K562 (cell line): Measurements from ENCODE around the gene CLTA. TPM values are rescaled to one million over a fixed set of nuclear protein-coding genes. Genes with fewer than 3 reads are reported as not detected.

Experiments
- ATAC-seq: fragments of 200-7000 bp; cut with Tn5 transposase; 3 replicates; pipeline ENCODE4 v1.9.1; 2020; ENCODE audit warnings: moderate library complexity
- BruUV-seq: library from RNA; stranded (reverse); fragments of 400-500 nt; replicated peaks from 2 replicates; lab custom pipeline; 2021; lab: Mats Ljungman, UMichigan
- CTCF ChIA-PET: fragments of 300-600 bp; formaldehyde crosslinking; extraction: SDS; loops from one replicate; lab custom pipeline; 2021; ENCODE audit warnings: low intra/inter-chr PET ratio; lab: Yijun Ruan, JAX
- POLR2A ChIA-PET: fragments of 300-600, 350-650 bp; sonication (Branson Sonifier 250); formaldehyde crosslinking; extraction: SDS; loops from one replicate; lab custom pipeline; 2021; ENCODE audit warnings: antibody characterized with exemption, inconsistent platforms; lab: Yijun Ruan, JAX
- DNase-seq, 4 experiments: peaks; one replicate each; pipeline versions ENCODE4 v3.0.0 to v3.0.0-alpha.2; 2011 to 2018; ENCODE audit warnings: low spot score in 3 of 4, mixed read lengths in 3 of 4; ENCODE audit errors: extremely low read depth in 1 of 4
- FAIRE-seq: peaks from 2 replicates; lab custom pipeline; 2011; peaks lifted over from hg19 to GRCh38; lab: Jason Lieb, UNC
- H2AFZ ChIP-seq: 2 replicates; pipeline ENCODE4 v1.6.0; 2011; ENCODE audit warnings: low read depth, low read length, control low read depth, inconsistent platforms
- H3K27ac ChIP-seq: fragments of 200-600 bp; 3 replicates; pipeline ENCODE4 v1.8.0; 2011; ENCODE audit warnings: low read depth, mild to moderate bottlenecking, control low read depth, inconsistent platforms, low read length, moderate library complexity, mixed read lengths; ENCODE audit errors: extremely low read depth
- H3K27me3 ChIP-seq, 2 experiments: fragments of 300-600 bp in 1 of 2; 2 replicates in 1 of 2; 3 replicates in 1 of 2; pipeline versions ENCODE4 v1.6.0 to v1.8.0; 2011; ENCODE audit warnings: inconsistent platforms in 2 of 2, low read length in 2 of 2, mild to moderate bottlenecking in 1 of 2, mixed read lengths in 1 of 2, moderate library complexity in 1 of 2; ENCODE audit not compliant: control insufficient read depth in 2 of 2, insufficient read depth in 2 of 2
- H3K36me3 ChIP-seq: fragments of 300-600 bp; 3 replicates; pipeline ENCODE4 v1.8.0; 2011; ENCODE audit warnings: mild to moderate bottlenecking, low read length, inconsistent platforms; ENCODE audit not compliant: control insufficient read depth, insufficient read depth
- H3K4me1 ChIP-seq, 2 experiments: fragments of 200-600 bp in 1 of 2; replicated peaks in 1 of 2; 2 replicates in 1 of 2; 3 replicates in 1 of 2; pipeline versions ENCODE4 v1.5.1 to v1.8.0; 2011; ENCODE audit warnings: inconsistent platforms in 2 of 2, low read length in 2 of 2, mild to moderate bottlenecking in 1 of 2, mixed read lengths in 1 of 2, moderate library complexity in 1 of 2; ENCODE audit not compliant: control insufficient read depth in 2 of 2, insufficient read depth in 2 of 2
- H3K4me2 ChIP-seq: 2 replicates; pipeline ENCODE4 v1.6.1; 2011; ENCODE audit warnings: low read length, control low read depth, inconsistent platforms, mixed read lengths; ENCODE audit not compliant: insufficient read depth
- H3K4me3 ChIP-seq: fragments of 200-600 bp; sonication (generic), shearing (Covaris generic); 2 replicates; pipeline ENCODE4 v1.5.1; 2016; ENCODE audit warnings: control low read depth, inconsistent platforms
- H3K79me2 ChIP-seq: fragments of 200-600 bp; 3 replicates; pipeline ENCODE4 v1.8.0; 2011; ENCODE audit warnings: low read length, inconsistent platforms; ENCODE audit not compliant: control insufficient read depth, insufficient read depth
- H3K9ac ChIP-seq, 2 experiments: 2 replicates each; pipeline versions ENCODE4 v1.6.0 to v1.6.1; 2011; ENCODE audit warnings: low read depth in 2 of 2, low read length in 2 of 2, control low read depth in 1 of 2, inconsistent platforms in 1 of 2, mild to moderate bottlenecking in 1 of 2, mixed read lengths in 1 of 2; ENCODE audit not compliant: insufficient read depth in 1 of 2
- H3K9me1 ChIP-seq: one replicate; pipeline ENCODE4 v1.6.0; 2011; ENCODE audit warnings: inconsistent platforms, mild to moderate bottlenecking, low read length, moderate library complexity; ENCODE audit not compliant: control insufficient read depth, insufficient read depth
- H3K9me3 ChIP-seq: replicated peaks from 2 replicates; pipeline ENCODE4 v1.5.1; 2011; ENCODE audit warnings: low read depth, low read length, inconsistent platforms; ENCODE audit not compliant: control insufficient read depth, insufficient read depth
- H4K20me1 ChIP-seq: replicated peaks from 2 replicates; pipeline ENCODE4 v1.6.1; 2011; ENCODE audit warnings: low read length, inconsistent platforms, mixed read lengths; ENCODE audit not compliant: control insufficient read depth, insufficient read depth
- ARID2 ChIP-seq: fragments of 450-650 bp; IDR thresholded peaks from 2 replicates; pipeline ENCODE4 v1.6.1; 2017; ENCODE audit warnings: antibody characterized with exemption, mild to moderate bottlenecking
- HCFC1 ChIP-seq: IDR thresholded peaks from 2 replicates; pipeline ENCODE4 v1.6.1; 2012; ENCODE audit warnings: low read depth, low read length, improper control_type of control experiment
- KDM4B ChIP-seq, 2 experiments: fragments of 450-650 bp in 1 of 2; sonication (generic) in 1 of 2; IDR thresholded peaks; 2 replicates each; pipeline ENCODE4 v1.6.1; 2016 to 2017; ENCODE audit warnings: borderline replicate concordance in 2 of 2, antibody characterized with exemption in 1 of 2, low read depth in 1 of 2, mild to moderate bottlenecking in 1 of 2
- PHF8 ChIP-seq: fragments of 200-600 bp; sonication (generic); IDR thresholded peaks from 2 replicates; pipeline ENCODE4 v1.6.1; 2012; ENCODE audit warnings: mixed run types, mild to moderate bottlenecking, inconsistent platforms, low read length, moderate library complexity, borderline replicate concordance
- RBM34 ChIP-seq: fragments of 200-400 bp; formaldehyde crosslinking; IDR thresholded peaks from 2 replicates; pipeline ENCODE4 v1.6.1; 2018; ENCODE audit warnings: low read length, borderline replicate concordance; ENCODE audit not compliant: insufficient read depth
- SRSF3 ChIP-seq: fragments of 200-400 bp; formaldehyde crosslinking; IDR thresholded peaks from 2 replicates; pipeline ENCODE4 v1.6.1; 2016; ENCODE audit warnings: mild to moderate bottlenecking, low read length, moderate library complexity; ENCODE audit not compliant: insufficient read depth
- STAT5A ChIP-seq: IDR thresholded peaks from 2 replicates; pipeline ENCODE4 v1.6.1; 2012; ENCODE audit warnings: low read length, inconsistent platforms, borderline replicate concordance
- SUPT5H ChIP-seq: fragments of 450-650 bp; IDR thresholded peaks from 2 replicates; pipeline ENCODE4 v1.6.1; 2016
- ZBTB7A ChIP-seq: IDR thresholded peaks from 2 replicates; pipeline ENCODE4 v1.6.1; 2011; ENCODE audit warnings: low read depth, mild to moderate bottlenecking, low read length, moderate library complexity, borderline replicate concordance; ENCODE audit not compliant: control insufficient read depth
- ZNF583 ChIP-seq: fragments of 250-450 bp; sonication (Bioruptor Pico); IDR thresholded peaks from 2 replicates; pipeline ENCODE4 v1.4.0; 2020
- ZNF589 ChIP-seq: fragments of 200-800 bp; sonication (Bioruptor generic); IDR thresholded peaks from 2 replicates; pipeline ENCODE4 v1.6.1; 2016; ENCODE audit warnings: low read depth, missing genetic modification characterization, missing compliant biosample characterization
- ZNF696 ChIP-seq: fragments of 250-450 bp; sonication (Bioruptor Pico); conservative IDR thresholded peaks from 2 replicates; pipeline ENCODE4 v1.4.0; 2020; ENCODE audit warnings: mild to moderate bottlenecking, moderate library complexity
- WGBS: fragments of 100-300 bp; shearing (Covaris generic); methylation state at CpG from one replicate; pipeline ENCODE4 v1.1.6; 2016; ENCODE audit warnings: low coverage, mixed read lengths; ENCODE audit not compliant: insufficient coverage; ENCODE audit errors: missing lambda C conversion rate; 5-methylcytosine and 5-hydroxymethylcytosine counted together
- in situ Hi-C: fragments of 300-500 bp; cut with MboI; formaldehyde crosslinking; loops from 4 replicates; pipeline ENCODE4 v1.15.0; 2018; ENCODE audit warnings: inconsistent platforms, mixed read lengths
- intact Hi-C: fragments of 100-400 bp; cut with micrococcal nuclease; formaldehyde crosslinking; loops from 2 replicates; pipeline ENCODE4 v1.14.2; 2022
- polyA plus RNA-seq, 8 experiments: library from polyadenylated mRNA; depleted of rRNA in 4 of 8; stranded (reverse) in 5 of 8; unstranded in 3 of 8; fragments of >200 nt; fragmentation: Nextera tagmentation in 2 of 8; fragmentation: Illumina TruSeq in 1 of 8; extraction: Ambion mirVana in 2 of 8; extraction: Trizol in 1 of 8; gene quantifications; 2 replicates each; pipeline versions ENCODE4 v1.2.1 to v1.2.3, GENCODE V29; 2011 to 2014; ENCODE audit warnings: inconsistent platforms in 1 of 8, missing spikeins in 1 of 8
- total RNA-seq, 7 experiments: library from RNA; depleted of rRNA in 6 of 7; stranded (reverse); fragments of >200 nt in 6 of 7; fragmentation: Illumina TruSeq in 2 of 7; extraction: Trizol in 2 of 7; gene quantifications; 2 replicates each; pipeline versions ENCODE4 v1.2.1 to v1.2.3, GENCODE V29; 2011 to 2021; ENCODE audit warnings: low replicate concordance in 1 of 7
- TF ChIP-seq, protein P1 (sequence below): fragments of 250-450 bp; sonication (Bioruptor Pico); IDR thresholded peaks from 2 replicates; pipeline ENCODE4 v1.4.0; 2020; ENCODE audit warnings: mild to moderate bottlenecking, moderate library complexity
- TF ChIP-seq, protein P2 (sequence below): fragments of 450-650 bp; IDR thresholded peaks from 2 replicates; pipeline ENCODE4 v1.6.1; 2018; ENCODE audit not compliant: partially characterized antibody

Gene CLTA
- total and polyA plus RNA-seq, 9 of the 15 experiments (the other 6 are each of a cell fraction or from before 2014, with no cell fraction given) = 37.8 to 219 (median 144) TPM

DNA sequence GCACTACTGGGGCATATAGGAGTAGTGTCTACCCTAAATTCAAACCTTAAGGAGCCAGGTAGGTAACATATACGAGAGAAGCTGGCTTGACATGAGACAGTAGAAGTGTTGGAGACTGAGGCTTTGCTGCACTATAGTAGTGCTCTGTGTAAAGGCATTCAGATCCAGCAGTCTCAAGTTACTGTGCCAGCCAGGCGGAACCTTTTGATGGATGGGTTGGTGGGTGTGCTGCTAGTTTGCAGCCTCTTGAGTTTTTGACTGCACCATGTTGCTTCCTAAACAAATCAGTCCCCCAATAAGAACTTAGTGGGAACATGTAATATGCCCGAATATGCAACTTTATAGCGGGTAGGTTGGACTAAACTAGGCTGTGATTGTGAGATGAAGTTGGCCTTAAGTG, 1.5 kb downstream of the CLTA start:
- Histone ChIP-seq H3K4me2 (peak overlapping the region; percentile 87), H2AFZ (no peak overlapping the region), H3K79me2 (peaks cover 52% of the 10 kb centered on the region), H3K9me1 (no peaks in the 10 kb centered on the region), H3K27me3 (no peaks in the 10 kb centered on the region), H3K36me3 (peaks cover 33% of the 10 kb centered on the region; the same call in 2 of the 3 replicates), H3K27ac (no peak overlapping the region), H3K9me3 (no peaks in the 10 kb centered on the region), H3K4me1 (peaks cover 3 to 12% of the 10 kb centered on the region in 2 experiments; a peak in 4 of 5 replicates), H3K4me3 (peak overlapping the region; percentile 97), H4K20me1 (peaks cover 28% of the 10 kb centered on the region), H3K9ac (peak overlapping the region in 1 of 2 experiments; percentile 96; a peak in 3 of 4 replicates)
- intact Hi-C loops (no loop called here), in situ Hi-C loops (no loop called here)
- TF ChIP-seq SRSF3 (no peak), ZNF696 (no peak), RBM34 (no peak), ZBTB7A (no peak), KDM4B (IDR thresholded peaks at IDR 0.05; ENCODE audit: borderline replicate concordance in 2 of 2, low read depth in 1 of 2) (no peak), HCFC1 (no peak), PHF8 (no peak), ZNF583 (CRISPR knock-in tag) (no peak), ARID2 (no peak), STAT5A (no peak), SUPT5H (no peak), ZNF589 (CRISPR knock-in tag) (no peak)
- TF ChIP-seq, protein P1, sequence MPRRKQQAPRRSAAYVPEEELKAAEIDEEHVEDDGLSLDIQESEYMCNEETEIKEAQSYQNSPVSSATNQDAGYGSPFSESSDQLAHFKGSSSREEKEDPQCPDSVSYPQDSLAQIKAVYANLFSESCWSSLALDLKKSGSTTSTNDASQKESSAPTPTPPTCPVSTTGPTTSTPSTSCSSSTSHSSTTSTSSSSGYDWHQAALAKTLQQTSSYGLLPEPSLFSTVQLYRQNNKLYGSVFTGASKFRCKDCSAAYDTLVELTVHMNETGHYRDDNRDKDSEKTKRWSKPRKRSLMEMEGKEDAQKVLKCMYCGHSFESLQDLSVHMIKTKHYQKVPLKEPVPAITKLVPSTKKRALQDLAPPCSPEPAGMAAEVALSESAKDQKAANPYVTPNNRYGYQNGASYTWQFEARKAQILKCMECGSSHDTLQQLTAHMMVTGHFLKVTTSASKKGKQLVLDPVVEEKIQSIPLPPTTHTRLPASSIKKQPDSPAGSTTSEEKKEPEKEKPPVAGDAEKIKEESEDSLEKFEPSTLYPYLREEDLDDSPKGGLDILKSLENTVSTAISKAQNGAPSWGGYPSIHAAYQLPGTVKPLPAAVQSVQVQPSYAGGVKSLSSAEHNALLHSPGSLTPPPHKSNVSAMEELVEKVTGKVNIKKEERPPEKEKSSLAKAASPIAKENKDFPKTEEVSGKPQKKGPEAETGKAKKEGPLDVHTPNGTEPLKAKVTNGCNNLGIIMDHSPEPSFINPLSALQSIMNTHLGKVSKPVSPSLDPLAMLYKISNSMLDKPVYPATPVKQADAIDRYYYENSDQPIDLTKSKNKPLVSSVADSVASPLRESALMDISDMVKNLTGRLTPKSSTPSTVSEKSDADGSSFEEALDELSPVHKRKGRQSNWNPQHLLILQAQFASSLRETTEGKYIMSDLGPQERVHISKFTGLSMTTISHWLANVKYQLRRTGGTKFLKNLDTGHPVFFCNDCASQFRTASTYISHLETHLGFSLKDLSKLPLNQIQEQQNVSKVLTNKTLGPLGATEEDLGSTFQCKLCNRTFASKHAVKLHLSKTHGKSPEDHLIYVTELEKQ (CRISPR knock-in tag) = no peak
- TF ChIP-seq, protein P2, sequence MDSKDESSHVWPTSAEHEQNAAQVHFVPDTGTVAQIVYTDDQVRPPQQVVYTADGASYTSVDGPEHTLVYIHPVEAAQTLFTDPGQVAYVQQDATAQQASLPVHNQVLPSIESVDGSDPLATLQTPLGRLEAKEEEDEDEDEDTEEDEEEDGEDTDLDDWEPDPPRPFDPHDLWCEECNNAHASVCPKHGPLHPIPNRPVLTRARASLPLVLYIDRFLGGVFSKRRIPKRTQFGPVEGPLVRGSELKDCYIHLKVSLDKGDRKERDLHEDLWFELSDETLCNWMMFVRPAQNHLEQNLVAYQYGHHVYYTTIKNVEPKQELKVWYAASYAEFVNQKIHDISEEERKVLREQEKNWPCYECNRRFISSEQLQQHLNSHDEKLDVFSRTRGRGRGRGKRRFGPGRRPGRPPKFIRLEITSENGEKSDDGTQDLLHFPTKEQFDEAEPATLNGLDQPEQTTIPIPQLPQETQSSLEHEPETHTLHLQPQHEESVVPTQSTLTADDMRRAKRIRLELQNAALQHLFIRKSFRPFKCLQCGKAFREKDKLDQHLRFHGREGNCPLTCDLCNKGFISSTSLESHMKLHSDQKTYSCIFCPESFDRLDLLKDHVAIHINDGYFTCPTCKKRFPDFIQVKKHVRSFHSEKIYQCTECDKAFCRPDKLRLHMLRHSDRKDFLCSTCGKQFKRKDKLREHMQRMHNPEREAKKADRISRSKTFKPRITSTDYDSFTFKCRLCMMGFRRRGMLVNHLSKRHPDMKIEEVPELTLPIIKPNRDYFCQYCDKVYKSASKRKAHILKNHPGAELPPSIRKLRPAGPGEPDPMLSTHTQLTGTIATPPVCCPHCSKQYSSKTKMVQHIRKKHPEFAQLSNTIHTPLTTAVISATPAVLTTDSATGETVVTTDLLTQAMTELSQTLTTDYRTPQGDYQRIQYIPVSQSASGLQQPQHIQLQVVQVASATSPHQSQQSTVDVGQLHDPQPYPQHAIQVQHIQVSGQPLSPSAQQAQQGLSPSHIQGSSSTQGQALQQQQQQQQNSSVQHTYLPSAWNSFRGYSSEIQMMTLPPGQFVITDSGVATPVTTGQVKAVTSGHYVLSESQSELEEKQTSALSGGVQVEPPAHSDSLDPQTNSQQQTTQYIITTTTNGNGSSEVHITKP = no peak
- CTCF ChIA-PET = interaction anchor here (0.6 kb wide), 1 partner anchor 194 kb away, joined by 3 read pairs; no protein-coding TSS in a partner anchor
- FAIRE-seq (no peak), DNase-seq (no peak), ATAC-seq (no peak)
- BruUV-seq = no TSS peak
- POLR2A ChIA-PET = interaction anchor here (0.7 to 2.8 kb wide), 6 partner anchors 9 to 23 kb away, joined by 3 to 13 read pairs (median 4); no protein-coding TSS in a partner anchor
- 21% methylated on average over 4 of the region's 4 CpGs for WGBS
